CD14-positive monocyte (primary cell): ENCODE results near the gene SMAD1. TPM values are rescaled to one million over a fixed set of nuclear protein-coding genes. Genes with fewer than 3 reads are reported as not detected.
A peak's percentile ranks its signal among the peaks of the same experiment; 100 is the strongest.

Experiments used
- DNase-seq, 3 donors: peaks; one replicate each; pipeline ENCODE4 v3.0.0-alpha.2; 2011 to 2022
- H2AFZ ChIP-seq: 2 replicates; pipeline ENCODE4 v1.6.0; 2012; ENCODE audit warnings: mild to moderate bottlenecking, low read depth, low read length, inconsistent platforms; ENCODE audit not compliant: insufficient read depth, poor library complexity, severe bottlenecking
- H3K27ac ChIP-seq, 2 donors: 1 replicate in 1 of 2; 2 replicates in 1 of 2; pipeline ENCODE4 v1.5.1; 2012 to 2013; ENCODE audit warnings: low read length in 2 of 2, control low read depth in 1 of 2, inconsistent platforms in 1 of 2, low read depth in 1 of 2, mild to moderate bottlenecking in 1 of 2
- H3K27me3 ChIP-seq, 2 donors: one replicate each; pipeline versions ENCODE4 v1.6.0 to v1.6.1; 2011 to 2013; ENCODE audit warnings: low read length in 2 of 2; ENCODE audit not compliant: control insufficient read depth in 2 of 2, insufficient read depth in 2 of 2
- H3K36me3 ChIP-seq, 2 donors: replicated peaks in 1 of 2; 1 replicate in 1 of 2; 2 replicates in 1 of 2; pipeline versions ENCODE4 v1.5.1 to v1.6.1; 2012 to 2013; ENCODE audit warnings: low read length in 2 of 2, control low read depth in 1 of 2, inconsistent platforms in 1 of 2, mild to moderate bottlenecking in 1 of 2; ENCODE audit not compliant: insufficient read depth in 2 of 2, control insufficient read depth in 1 of 2
- H3K4me1 ChIP-seq, 2 donors: 1 replicate in 1 of 2; 2 replicates in 1 of 2; pipeline versions ENCODE4 v1.5.1 to v1.6.1; 2012 to 2013; ENCODE audit warnings: low read length in 2 of 2, control low read depth in 1 of 2, inconsistent platforms in 1 of 2, mild to moderate bottlenecking in 1 of 2, moderate library complexity in 1 of 2; ENCODE audit not compliant: insufficient read depth in 2 of 2, control insufficient read depth in 1 of 2
- H3K4me2 ChIP-seq: replicated peaks from 2 replicates; pipeline ENCODE3; 2012; ENCODE audit warnings: low read length, moderate library complexity, mild to moderate bottlenecking; ENCODE audit not compliant: poor library complexity, severe bottlenecking; ENCODE audit errors: extremely low read depth
- H3K4me3 ChIP-seq, 3 experiments: fragments of 200-600 bp in 1 of 3; sonication (generic) in 1 of 3; replicated peaks in 1 of 3; 1 replicate in 2 of 3; 2 replicates in 1 of 3; pipeline ENCODE4 v1.5.1; 2011 to 2013; ENCODE audit warnings: low read length in 3 of 3, mild to moderate bottlenecking in 3 of 3, control low read depth in 2 of 3, low read depth in 2 of 3, inconsistent platforms in 1 of 3, moderate library complexity in 1 of 3
- H3K79me2 ChIP-seq: 2 replicates; pipeline ENCODE4 v1.6.0; 2012; ENCODE audit warnings: mild to moderate bottlenecking, control low read depth, inconsistent platforms, low read length, moderate library complexity; ENCODE audit not compliant: insufficient read depth
- H3K9ac ChIP-seq: 2 replicates; pipeline ENCODE4 v1.6.0; 2017; ENCODE audit warnings: low read length, mild to moderate bottlenecking; ENCODE audit not compliant: insufficient read depth, poor library complexity, severe bottlenecking
- H3K9me3 ChIP-seq, 2 donors: replicated peaks in 1 of 2; 1 replicate in 1 of 2; 2 replicates in 1 of 2; pipeline versions ENCODE4 v1.5.1 to v1.6.1; 2012 to 2013; ENCODE audit warnings: low read length in 2 of 2, control low read depth in 1 of 2; ENCODE audit not compliant: control insufficient read depth in 1 of 2, insufficient read depth in 1 of 2
- H4K20me1 ChIP-seq: 2 replicates; pipeline ENCODE4 v1.6.0; 2012; ENCODE audit warnings: mild to moderate bottlenecking, low read length, control low read depth, moderate library complexity; ENCODE audit not compliant: insufficient read depth
- H3K27ac Mint-ChIP-seq, 7 donors: one replicate each; pipeline ENCODE4 v1.8.0; 2020; ENCODE audit warnings: mild to moderate bottlenecking in 7 of 7, mixed read lengths in 7 of 7, moderate library complexity in 6 of 7, inconsistent platforms in 2 of 7
- H3K27me3 Mint-ChIP-seq, 3 donors: one replicate each; pipeline ENCODE4 v1.8.0; 2021 to 2022; ENCODE audit warnings: low read depth in 3 of 3, mild to moderate bottlenecking in 3 of 3, mixed read lengths in 3 of 3, moderate library complexity in 3 of 3, inconsistent platforms in 1 of 3
- H3K36me3 Mint-ChIP-seq, 2 donors: one replicate each; pipeline ENCODE4 v1.8.0; 2020; ENCODE audit warnings: mixed read lengths in 2 of 2, inconsistent platforms in 1 of 2, mild to moderate bottlenecking in 1 of 2
- H3K4me1 Mint-ChIP-seq: one replicate; pipeline ENCODE4 v1.8.0; 2020; ENCODE audit warnings: mild to moderate bottlenecking, mixed read lengths
- H3K4me3 Mint-ChIP-seq, 2 donors: one replicate each; pipeline ENCODE4 v1.8.0; 2020; ENCODE audit warnings: mild to moderate bottlenecking in 2 of 2, mixed read lengths in 2 of 2, moderate library complexity in 1 of 2
- H3K9me3 Mint-ChIP-seq, 7 donors: one replicate each; pipeline ENCODE4 v1.8.0; 2020 to 2022; ENCODE audit warnings: mixed read lengths in 7 of 7, mild to moderate bottlenecking in 6 of 7, moderate library complexity in 6 of 7, inconsistent platforms in 2 of 7
- CTCF ChIP-seq: fragments of 200-600 bp; IDR thresholded peaks from one replicate; pipeline ENCODE4 v1.8.0; 2022; ENCODE audit warnings: antibody characterized with exemption, mild to moderate bottlenecking
- WGBS: methylation state at CpG from one replicate; pipeline ENCODE4 v1.1.5; 2013; ENCODE audit warnings: missing lambda C conversion rate; ENCODE audit not compliant: insufficient coverage; 5-methylcytosine and 5-hydroxymethylcytosine counted together
- intact Hi-C, 2 donors: fragments of 100-400 bp; cut with micrococcal nuclease; formaldehyde crosslinking; loops; one replicate each; pipeline versions ENCODE4 v1.15.0 to v1.15.1; 2023
- polyA plus RNA-seq, 3 donors: library from polyadenylated mRNA; depleted of rRNA in 1 of 3; unstranded in 2 of 3; stranded (reverse) in 1 of 3; fragments of 300-500 nt in 2 of 3; fragments of >200 nt in 1 of 3; fragmentation: Illumina TruSeq in 2 of 3; gene quantifications; 1 replicate in 2 of 3; 2 replicates in 1 of 3; pipeline ENCODE4 v1.2.3, GENCODE V29; 2012 to 2021

SMAD1 gene
- polyA plus RNA-seq, 3 donors = 8.2 to 14.4 (median 8.7) TPM

DNA sequence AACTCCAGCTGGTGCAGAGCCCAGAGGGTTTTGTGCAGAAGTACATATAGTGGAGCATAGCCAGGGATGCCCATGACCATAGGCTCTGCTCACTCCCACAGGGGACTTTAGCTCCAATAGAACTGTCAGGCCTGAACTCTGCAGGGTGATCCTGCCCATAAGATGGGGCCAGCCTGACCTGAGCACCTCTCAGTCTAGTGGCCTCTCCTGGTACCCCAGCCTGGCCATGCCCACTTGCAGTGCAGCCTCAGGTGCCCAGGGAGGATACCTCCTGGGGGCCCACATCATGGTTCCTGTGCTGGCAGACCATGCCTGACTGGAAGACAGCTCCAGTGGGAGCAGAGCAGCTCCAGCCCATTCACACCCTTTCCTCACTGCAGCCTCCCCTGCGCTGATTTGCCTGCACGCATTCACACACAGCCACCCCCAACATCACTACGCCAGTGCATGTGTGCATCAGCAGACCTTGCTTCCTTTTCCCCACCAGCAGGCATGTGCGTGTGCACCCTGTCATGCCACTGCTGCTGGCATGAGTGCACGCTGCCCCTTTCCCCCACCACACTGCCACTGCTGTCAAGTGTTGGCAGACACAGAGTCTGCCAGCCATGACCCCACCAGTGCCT, 84.5 kb downstream of the SMAD1 start:
- no peaks in the 10 kb centered on the region for H3K36me3 ChIP-seq
- intact Hi-C loops = no loop called here
- no peak overlapping the region for H3K27ac ChIP-seq
- H4K20me1 ChIP-seq = no peaks in the 10 kb centered on the region
- H3K36me3 Mint-ChIP-seq = no peaks in the 10 kb centered on the region
- H3K4me3 ChIP-seq = no peak overlapping the region
- peaks cover 1 to 13% (median 3%) of the 10 kb centered on the region in 7 donors for H3K9me3 Mint-ChIP-seq
- H2AFZ ChIP-seq = no peak overlapping the region
- no peak overlapping the region for H3K27ac Mint-ChIP-seq
- H3K4me1 Mint-ChIP-seq = no peaks in the 10 kb centered on the region
- DNase-seq = no peak
- H3K4me1 ChIP-seq = no peaks in the 10 kb centered on the region
- no peak overlapping the region for H3K9ac ChIP-seq
- no peak overlapping the region for H3K4me3 Mint-ChIP-seq
- WGBS = 95% methylated on average over 5 of the region's 5 CpGs
- H3K79me2 ChIP-seq = no peaks in the 10 kb centered on the region
- H3K27me3 Mint-ChIP-seq = peaks cover 1 to 3% (median 2%) of the 10 kb centered on the region in 3 donors
- no peak for TF ChIP-seq CTCF
- no peak overlapping the region for H3K4me2 ChIP-seq
- no peaks in the 10 kb centered on the region for H3K27me3 ChIP-seq
- H3K9me3 ChIP-seq = no peaks in the 10 kb centered on the region

DNA sequence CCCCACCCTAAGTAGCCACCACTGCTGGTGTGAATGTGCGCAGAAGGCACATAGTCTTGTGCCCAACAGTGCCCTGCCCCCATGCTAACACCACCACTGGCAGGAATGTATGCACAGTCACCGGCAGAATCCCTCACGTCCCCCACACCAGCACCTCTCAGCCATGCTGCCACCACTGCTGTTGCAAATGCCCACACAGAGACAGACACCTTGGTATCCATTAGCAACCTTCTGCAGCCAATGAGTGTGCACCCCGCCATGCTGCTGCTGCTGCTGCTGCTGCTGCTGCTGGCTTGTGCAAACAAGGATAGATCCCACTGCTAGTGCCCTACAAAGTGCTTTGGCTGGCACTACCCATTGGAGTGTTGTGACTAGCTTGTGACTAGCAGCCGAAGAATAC, 85.1 kb downstream of the SMAD1 start:
- H3K4me3 Mint-ChIP-seq = no peak overlapping the region
- Histone ChIP-seq H3K4me1 (no peaks in the 10 kb centered on the region), H3K79me2 (no peaks in the 10 kb centered on the region), H4K20me1 (no peaks in the 10 kb centered on the region), H3K4me3 (no peak overlapping the region), H3K9me3 (no peaks in the 10 kb centered on the region), H2AFZ (no peak overlapping the region), H3K4me2 (no peak overlapping the region), H3K9ac (no peak overlapping the region), H3K36me3 (no peaks in the 10 kb centered on the region), H3K27me3 (no peaks in the 10 kb centered on the region), H3K27ac (no peak overlapping the region)
- TF ChIP-seq CTCF = no peak
- no peaks in the 10 kb centered on the region for H3K36me3 Mint-ChIP-seq
- no peak for DNase-seq
- peaks cover 1 to 3% (median 2%) of the 10 kb centered on the region in 3 donors for H3K27me3 Mint-ChIP-seq
- intact Hi-C loops = no loop called here
- peaks cover 1 to 13% (median 3%) of the 10 kb centered on the region in 7 donors for H3K9me3 Mint-ChIP-seq
- H3K27ac Mint-ChIP-seq = peak overlapping the region in 1 of 7 donors; percentile 9
- 92% methylated on average over 5 of the region's 5 CpGs for WGBS
- H3K4me1 Mint-ChIP-seq = no peaks in the 10 kb centered on the region
